Stimulated activated naive B cell treated with anti-CD40 and anti-IgM and Interleukin-4, amounts not matched to agents 10 μg/mL and 1 μg/mL and 100 μg/mL, for 72 hours (primary cell): ENCODE measurements around the gene ZNF428.

ENCODE experiments used
- ATAC-seq, 2 donors: fragments of 150-1000 bp; cut with Tn5 transposase; replicated peaks; 2 replicates each; pipeline ENCODE4 v1.10.0; 2021; ENCODE audit warnings: moderate library complexity in 1 of 2
- DNase-seq: peaks from one replicate; pipeline ENCODE4 v3.0.0; 2021
- H3K27ac Mint-ChIP-seq: one replicate; pipeline ENCODE4 v1.8.0; 2022; ENCODE audit warnings: mild to moderate bottlenecking, mixed read lengths
- H3K27me3 Mint-ChIP-seq, 2 donors: one replicate each; pipeline ENCODE4 v1.8.0; 2022; ENCODE audit warnings: mixed read lengths in 2 of 2
- H3K36me3 Mint-ChIP-seq, 2 donors: one replicate each; pipeline ENCODE4 v1.8.0; 2022; ENCODE audit warnings: mixed read lengths in 2 of 2, mild to moderate bottlenecking in 1 of 2
- H3K4me1 Mint-ChIP-seq, 2 donors: one replicate each; pipeline ENCODE4 v1.8.0; 2022; ENCODE audit warnings: mixed read lengths in 2 of 2, mild to moderate bottlenecking in 1 of 2
- H3K4me3 Mint-ChIP-seq, 2 donors: one replicate each; pipeline ENCODE4 v1.8.0; 2022; ENCODE audit warnings: mild to moderate bottlenecking in 2 of 2, mixed read lengths in 2 of 2, moderate library complexity in 1 of 2
- H3K9me3 Mint-ChIP-seq, 2 donors: one replicate each; pipeline ENCODE4 v1.8.0; 2022; ENCODE audit warnings: mixed read lengths in 2 of 2, mild to moderate bottlenecking in 1 of 2

Gene ZNF428

GRCh38 chr19:43586346-43586745 lies 33.1 kb downstream of the ZNF428 start:
- Mint-ChIP-seq H3K27me3 (no peaks in the 10 kb centered on the region), H3K9me3 (no peaks in the 10 kb centered on the region), H3K4me3 (no peak overlapping the region), H3K27ac (no peak overlapping the region), H3K4me1 (peaks cover 35 to 62% of the 10 kb centered on the region in 2 donors), H3K36me3 (peaks cover 28 to 48% of the 10 kb centered on the region in 2 donors)
- no peak for ATAC-seq
- no peak for DNase-seq

GRCh38 chr19:43584484-43584883 lies 34.9 kb downstream of the ZNF428 start:
- Mint-ChIP-seq H3K9me3 (no peaks in the 10 kb centered on the region), H3K27ac (peak overlapping the region; percentile 79), H3K27me3 (no peaks in the 10 kb centered on the region), H3K4me1 (peaks cover 31 to 60% of the 10 kb centered on the region in 2 donors), H3K4me3 (no peak overlapping the region), H3K36me3 (peaks cover 14 to 30% of the 10 kb centered on the region in 2 donors)
- no peak for ATAC-seq
- no peak for DNase-seq

- peaks cover 37 to 68% of the 10 kb centered on the region in 2 donors for H3K4me1 Mint-ChIP-seq
- DNase-seq (no peak), ATAC-seq (no peak)
- no peak overlapping the region for H3K4me3 Mint-ChIP-seq
- peaks cover 12 to 26% of the 10 kb centered on the region in 2 donors for H3K36me3 Mint-ChIP-seq
- no peaks in the 10 kb centered on the region for H3K27me3 Mint-ChIP-seq
- H3K27ac Mint-ChIP-seq = no peak overlapping the region
- no peaks in the 10 kb centered on the region for H3K9me3 Mint-ChIP-seq
Observed at GRCh38 chr19:43582495-43582894, 36.9 kb downstream of the ZNF428 start.

GRCh38 chr19:43581467-43581866 lies 38.0 kb downstream of the ZNF428 start:
- H3K4me1 Mint-ChIP-seq = peaks cover 36 to 76% of the 10 kb centered on the region in 2 donors
- no peak for ATAC-seq
- no peak overlapping the region for H3K27ac Mint-ChIP-seq
- H3K4me3 Mint-ChIP-seq = peak overlapping the region; percentile 40 to 51
- no peaks in the 10 kb centered on the region for H3K27me3 Mint-ChIP-seq
- no peaks in the 10 kb centered on the region for H3K9me3 Mint-ChIP-seq
- H3K36me3 Mint-ChIP-seq = peaks cover 12 to 24% of the 10 kb centered on the region in 2 donors
- DNase-seq = no peak

- Mint-ChIP-seq H3K4me1 (peaks cover 26 to 69% of the 10 kb centered on the region in 2 donors), H3K27ac (no peak overlapping the region), H3K9me3 (no peaks in the 10 kb centered on the region), H3K36me3 (peaks cover 0 to 10% of the 10 kb centered on the region in 2 donors), H3K4me3 (peak overlapping the region; percentile 46 to 65), H3K27me3 (no peaks in the 10 kb centered on the region)
- ATAC-seq (no peak), DNase-seq (no peak)
Observed at GRCh38 chr19:43578787-43579186, 40.6 kb downstream of the ZNF428 start.

GRCh38 chr19:43575955-43576878 lies 43.2 kb downstream of the ZNF428 start:
- Mint-ChIP-seq H3K27me3 (no peaks in the 10 kb centered on the region), H3K4me3 (peak overlapping the region; percentile 97 to 99), H3K27ac (peak overlapping the region; percentile 91), H3K9me3 (no peaks in the 10 kb centered on the region), H3K4me1 (peaks cover 26 to 59% of the 10 kb centered on the region in 2 donors), H3K36me3 (peaks cover 5 to 15% of the 10 kb centered on the region in 2 donors)
- DNase-seq (no peak), ATAC-seq (peak; percentile 2)

GRCh38 chr19:43575156-43575950 lies 44.1 kb downstream of the ZNF428 start, which contains the start of the genes PINLYP and XRCC1:
TSS of gene PINLYP (plus strand) at chr19:43575801. CDS start at chr19:43577192, 1,391 bp downstream.
TSS of gene XRCC1 (minus strand) at chr19:43575527. CDS start at chr19:43575458, 69 bp downstream.
- ATAC-seq (peak; percentile 98 to 99), DNase-seq (peak; percentile 93)
- Mint-ChIP-seq H3K9me3 (no peaks in the 10 kb centered on the region), H3K4me1 (peaks cover 26 to 59% of the 10 kb centered on the region in 2 donors), H3K36me3 (peaks cover 5 to 19% of the 10 kb centered on the region in 2 donors), H3K4me3 (peak within 1 kb of the TSS; percentile 97 to 99), H3K27ac (peak within 1 kb of the TSS; percentile 98), H3K27me3 (no peaks in the 10 kb centered on the region)

- H3K27me3 Mint-ChIP-seq = no peaks in the 10 kb centered on the region
- peaks cover 5 to 22% of the 10 kb centered on the region in 2 donors for H3K36me3 Mint-ChIP-seq
- ATAC-seq = no peak
- H3K4me3 Mint-ChIP-seq = peak overlapping the region; percentile 97 to 99
- H3K27ac Mint-ChIP-seq = peak overlapping the region; percentile 98
- H3K4me1 Mint-ChIP-seq = peaks cover 26 to 51% of the 10 kb centered on the region in 2 donors
- no peak for DNase-seq
- H3K9me3 Mint-ChIP-seq = no peaks in the 10 kb centered on the region
Observed at GRCh38 chr19:43574424-43575155, 44.8 kb downstream of the ZNF428 start.

- Mint-ChIP-seq H3K27me3 (no peaks in the 10 kb centered on the region), H3K27ac (peak overlapping the region; percentile 82), H3K4me1 (peaks cover 20 to 38% of the 10 kb centered on the region in 2 donors), H3K4me3 (no peak overlapping the region), H3K9me3 (no peaks in the 10 kb centered on the region), H3K36me3 (peaks cover 10 to 16% of the 10 kb centered on the region in 2 donors)
- DNase-seq (no peak), ATAC-seq (no peak)
Observed at GRCh38 chr19:43572171-43572588, 47.2 kb downstream of the ZNF428 start.

- no peaks in the 10 kb centered on the region for H3K27me3 Mint-ChIP-seq
- H3K4me1 Mint-ChIP-seq = peaks cover 18 to 34% of the 10 kb centered on the region in 2 donors
- DNase-seq (no peak), ATAC-seq (no peak)
- H3K4me3 Mint-ChIP-seq = no peak overlapping the region
- H3K27ac Mint-ChIP-seq = no peak overlapping the region
- H3K9me3 Mint-ChIP-seq = no peaks in the 10 kb centered on the region
- peaks cover 12 to 15% of the 10 kb centered on the region in 2 donors for H3K36me3 Mint-ChIP-seq
Observed at GRCh38 chr19:43570174-43570791, 49.1 kb downstream of the ZNF428 start.

GRCh38 chr19:43569657-43570056 lies 49.8 kb downstream of the ZNF428 start:
- ATAC-seq (no peak), DNase-seq (no peak)
- Mint-ChIP-seq H3K27ac (no peak overlapping the region), H3K4me3 (no peak overlapping the region), H3K9me3 (no peaks in the 10 kb centered on the region), H3K4me1 (peaks cover 20 to 34% of the 10 kb centered on the region in 2 donors), H3K27me3 (no peaks in the 10 kb centered on the region), H3K36me3 (peaks cover 12% of the 10 kb centered on the region in 2 donors)

- Mint-ChIP-seq H3K4me1 (peaks cover 41 to 64% of the 10 kb centered on the region in 2 donors), H3K9me3 (peaks cover 0 to 3% of the 10 kb centered on the region in 2 donors), H3K36me3 (peaks cover 27 to 37% of the 10 kb centered on the region in 2 donors), H3K27me3 (no peaks in the 10 kb centered on the region), H3K27ac (peak overlapping the region; percentile 84), H3K4me3 (peak overlapping the region in 1 of 2 donors; percentile 17)
- DNase-seq (no peak), ATAC-seq (no peak)
Observed at GRCh38 chr19:43564800-43565199, 54.6 kb downstream of the ZNF428 start.

- Mint-ChIP-seq H3K9me3 (peaks cover 0 to 3% of the 10 kb centered on the region in 2 donors), H3K27me3 (no peaks in the 10 kb centered on the region), H3K4me1 (peaks cover 41 to 64% of the 10 kb centered on the region in 2 donors), H3K36me3 (peaks cover 27 to 37% of the 10 kb centered on the region in 2 donors), H3K4me3 (peak overlapping the region in 1 of 2 donors; percentile 60), H3K27ac (peak overlapping the region; percentile 93)
- DNase-seq = no peak
- ATAC-seq = no peak
Observed at GRCh38 chr19:43563816-43564457, 55.5 kb downstream of the ZNF428 start.
